IMR-90 (cell line): ENCODE measurements around the gene DISP2. TPM values are rescaled to one million over a fixed set of nuclear protein-coding genes. Genes with fewer than 3 reads are reported as not detected.

Source experiments
- ATAC-seq: fragments of 200-7000 bp; cut with Tn5 transposase; 2 replicates; pipeline ENCODE4 v1.9.1; 2020; ENCODE audit warnings: low read depth, mild to moderate bottlenecking, moderate library complexity
- BruUV-seq: library from RNA; stranded (reverse); fragments of 400-500 nt; replicated peaks from 2 replicates; lab custom pipeline; 2021; lab: Mats Ljungman, UMichigan
- CTCF ChIA-PET: fragments of 300-600 bp; formaldehyde crosslinking; extraction: SDS; loops from one replicate; lab custom pipeline; 2021; ENCODE audit warnings: antibody characterized with exemption; lab: Yijun Ruan, JAX
- POLR2A ChIA-PET: fragments of 300-600 bp; sonication (Branson Sonifier 250); formaldehyde crosslinking; loops from one replicate; lab custom pipeline; 2022; ENCODE audit warnings: antibody characterized with exemption; ENCODE audit not compliant: unreplicated experiment; lab: Charles Lee
- DNase-seq: peaks from one replicate; pipeline ENCODE4 v3.0.0; 2013
- H2AFZ ChIP-seq: replicated peaks from 2 replicates; pipeline ENCODE3; 2013; ENCODE audit warnings: low read length, mild to moderate bottlenecking; ENCODE audit not compliant: poor library complexity
- H2AK5ac ChIP-seq: 2 replicates; pipeline ENCODE4 v1.6.1; 2013; ENCODE audit warnings: low read depth, low read length, inconsistent platforms
- H2AK9ac ChIP-seq: replicated peaks from 2 replicates; pipeline ENCODE3; 2013; ENCODE audit warnings: mild to moderate bottlenecking, low read depth, low read length, moderate library complexity; ENCODE audit not compliant: poor library complexity
- H2BK120ac ChIP-seq: 2 replicates; pipeline ENCODE4 v1.6.1; 2013; ENCODE audit warnings: low read depth, low read length, inconsistent platforms
- H2BK15ac ChIP-seq: 3 replicates; pipeline ENCODE4 v1.6.1; 2013; ENCODE audit warnings: low read depth, low read length, inconsistent platforms
- H2BK20ac ChIP-seq: 2 replicates; pipeline ENCODE4 v1.6.1; 2013; ENCODE audit warnings: low read depth, mild to moderate bottlenecking, inconsistent platforms, low read length, moderate library complexity
- H2BK5ac ChIP-seq: 2 replicates; pipeline ENCODE4 v1.6.1; 2013; ENCODE audit warnings: mild to moderate bottlenecking, low read depth, low read length, inconsistent platforms; ENCODE audit not compliant: poor library complexity, severe bottlenecking
- H3K14ac ChIP-seq: replicated peaks from 2 replicates; pipeline ENCODE4 v1.6.1; 2013; ENCODE audit warnings: low read depth, low read length, inconsistent platforms
- H3K18ac ChIP-seq: 2 replicates; pipeline ENCODE4 v1.6.1; 2013; ENCODE audit warnings: low read depth, low read length, control low read depth
- H3K23ac ChIP-seq: 2 replicates; pipeline ENCODE4 v1.6.1; 2013; ENCODE audit warnings: low read depth, low read length, inconsistent platforms
- H3K27ac ChIP-seq: 2 replicates; pipeline ENCODE4 v1.5.1; 2013; ENCODE audit warnings: mild to moderate bottlenecking, control low read depth, low read length; ENCODE audit not compliant: insufficient read depth
- H3K27me3 ChIP-seq: 2 replicates; pipeline ENCODE4 v1.6.1; 2013; ENCODE audit warnings: low read length; ENCODE audit not compliant: control insufficient read depth, insufficient read depth
- H3K36me3 ChIP-seq: 2 replicates; pipeline ENCODE4 v1.6.1; 2013; ENCODE audit warnings: low read length, mixed read lengths; ENCODE audit not compliant: control insufficient read depth, insufficient read depth
- H3K4ac ChIP-seq: 2 replicates; pipeline ENCODE4 v1.6.1; 2013; ENCODE audit warnings: low read depth, low read length, inconsistent platforms
- H3K4me1 ChIP-seq: 2 replicates; pipeline ENCODE4 v1.6.1; 2013; ENCODE audit warnings: low read length, mixed read lengths; ENCODE audit not compliant: control insufficient read depth, insufficient read depth
- H3K4me2 ChIP-seq: 2 replicates; pipeline ENCODE4 v1.6.1; 2013; ENCODE audit warnings: low read depth, mild to moderate bottlenecking, control low read depth, low read length, moderate library complexity
- H3K4me3 ChIP-seq: 2 replicates; pipeline ENCODE4 v1.5.1; 2013; ENCODE audit warnings: low read depth, mild to moderate bottlenecking, control low read depth, low read length, moderate library complexity; ENCODE audit not compliant: insufficient read depth
- H3K56ac ChIP-seq: 2 replicates; pipeline ENCODE4 v1.6.1; 2013; ENCODE audit warnings: low read length, inconsistent platforms; ENCODE audit not compliant: insufficient read depth; ENCODE audit errors: extremely low read depth
- H3K79me1 ChIP-seq, 2 experiments: 2 replicates each; pipeline ENCODE4 v1.6.1; 2013; ENCODE audit warnings: low read length in 2 of 2, inconsistent platforms in 1 of 2, low read depth in 1 of 2
- H3K9ac ChIP-seq: 2 replicates; pipeline ENCODE4 v1.6.1; 2013; ENCODE audit warnings: low read depth, low read length, control low read depth
- H3K9me1 ChIP-seq: 2 replicates; pipeline ENCODE4 v1.6.1; 2013; ENCODE audit warnings: low read length, inconsistent platforms; ENCODE audit not compliant: insufficient read depth
- H3K9me3 ChIP-seq: 2 replicates; pipeline ENCODE4 v1.6.1; 2013; ENCODE audit warnings: low read length; ENCODE audit not compliant: control insufficient read depth, insufficient read depth
- H4K20me1 ChIP-seq: 2 replicates; pipeline ENCODE4 v1.6.1; 2013; ENCODE audit warnings: low read length, inconsistent platforms; ENCODE audit not compliant: insufficient read depth
- H4K5ac ChIP-seq: 2 replicates; pipeline ENCODE4 v1.6.1; 2013; ENCODE audit warnings: mild to moderate bottlenecking, low read depth, low read length, control low read depth
- H4K8ac ChIP-seq, 2 experiments: 2 replicates each; pipeline ENCODE4 v1.6.1; 2013; ENCODE audit warnings: low read depth in 2 of 2, low read length in 2 of 2, control low read depth in 1 of 2, inconsistent platforms in 1 of 2
- H4K91ac ChIP-seq: 2 replicates; pipeline ENCODE4 v1.6.1; 2013; ENCODE audit warnings: low read depth, low read length, inconsistent platforms; ENCODE audit not compliant: insufficient read depth
- CEBPB ChIP-seq: IDR thresholded peaks from 2 replicates; pipeline ENCODE4 v1.6.1; 2012; ENCODE audit warnings: low read depth, low read length, improper control_type of control experiment
- CHD1 ChIP-seq: IDR thresholded peaks from 2 replicates; pipeline ENCODE4 v1.6.1; 2012; ENCODE audit warnings: low read depth, low read length, improper control_type of control experiment
- CTCF ChIP-seq: conservative IDR thresholded peaks from 2 replicates; pipeline ENCODE4 v1.5.1; 2012; ENCODE audit warnings: mild to moderate bottlenecking, low read depth, low read length, improper control_type of control experiment
- ELK1 ChIP-seq: fragments of 150-350 bp; IDR thresholded peaks from 2 replicates; pipeline ENCODE4 v1.6.1; 2016; ENCODE audit warnings: low read depth, mild to moderate bottlenecking, low read length, moderate library complexity, borderline replicate concordance
- MAFK ChIP-seq: IDR thresholded peaks from 2 replicates; pipeline ENCODE4 v1.6.1; 2012; ENCODE audit warnings: low read depth, low read length, improper control_type of control experiment
- MAZ ChIP-seq: IDR thresholded peaks from 2 replicates; pipeline ENCODE4 v1.6.1; 2012; ENCODE audit warnings: low read depth, mild to moderate bottlenecking, low read length, improper control_type of control experiment, moderate library complexity, borderline replicate concordance
- MXI1 ChIP-seq: IDR thresholded peaks from 2 replicates; pipeline ENCODE4 v1.6.1; 2012; ENCODE audit warnings: low read depth, mild to moderate bottlenecking, low read length, moderate library complexity, borderline replicate concordance
- NFE2L2 ChIP-seq: fragments of 150-350 bp; IDR thresholded peaks from 2 replicates; pipeline ENCODE4 v1.6.1; 2016; ENCODE audit warnings: low read depth, mild to moderate bottlenecking, low read length
- RCOR1 ChIP-seq: IDR thresholded peaks from 2 replicates; pipeline ENCODE4 v1.6.1; 2012; ENCODE audit warnings: mild to moderate bottlenecking, low read length, improper control_type of control experiment; ENCODE audit not compliant: insufficient replicate concordance
- RFX5 ChIP-seq: IDR thresholded peaks from 2 replicates; pipeline ENCODE4 v1.8.0; 2012; ENCODE audit warnings: low read depth, mild to moderate bottlenecking, low read length, moderate library complexity
- SMC3 ChIP-seq: fragments of 150-350 bp; IDR thresholded peaks from 2 replicates; pipeline ENCODE4 v1.6.1; 2016; ENCODE audit warnings: low read depth, mild to moderate bottlenecking, antibody characterized with exemption, low read length, moderate library complexity
- USF2 ChIP-seq: fragments of 150-350 bp; IDR thresholded peaks from 2 replicates; pipeline ENCODE4 v1.6.1; 2017; ENCODE audit warnings: mild to moderate bottlenecking, antibody characterized with exemption, low read length, low read depth
- WGBS, 2 experiments: methylation state at CpG; one replicate each; pipeline versions ENCODE4 v1.1.5 to v1.1.7; 2013; ENCODE audit warnings: missing lambda C conversion rate in 2 of 2; ENCODE audit not compliant: insufficient read length in 1 of 2; ENCODE audit errors: extremely low coverage in 2 of 2; 5-methylcytosine and 5-hydroxymethylcytosine counted together
- dilution Hi-C: fragments of 300-500 bp; cut with HindIII; formaldehyde crosslinking; loops from one replicate; pipeline ENCODE4 v1.14.3; 2018; ENCODE audit warnings: low sequenced_read_pairs; ENCODE audit not compliant: unreplicated experiment
- in situ Hi-C: fragments of 300-500 bp; cut with MboI; formaldehyde crosslinking; loops from 3 replicates; pipeline ENCODE4 v1.14.3; 2019; ENCODE audit warnings: low sequenced_read_pairs, inconsistent platforms, mixed read lengths
- intact Hi-C: fragments of 100-400 bp; cut with micrococcal nuclease; formaldehyde crosslinking; loops from 2 replicates; pipeline ENCODE4 v1.10.0; 2022
- polyA plus RNA-seq, 3 experiments: library from polyadenylated mRNA; depleted of rRNA; stranded (reverse); fragments of >200 nt; gene quantifications; 2 replicates each; pipeline ENCODE4 v1.2.3, GENCODE V29; 2012; ENCODE audit warnings: low replicate concordance in 1 of 3
- total RNA-seq: library from RNA; depleted of rRNA; stranded (reverse); fragments of >200 nt; gene quantifications from 2 replicates; pipeline ENCODE4 v1.2.3, GENCODE V29; 2012

The DISP2 gene
- total and polyA plus RNA-seq, 2 of the 4 experiments (the other 2 are of a cell fraction): 0.34 to 0.36 TPM

- Histone ChIP-seq H4K8ac (no peak overlapping the region), H3K14ac (no peak overlapping the region), H3K9ac (no peak overlapping the region), H2BK5ac (no peak overlapping the region), H3K4me3 (no peak overlapping the region), H3K9me3 (no peaks in the 10 kb centered on the region), H3K4me2 (no peak overlapping the region), H3K4ac (no peak overlapping the region), H2AFZ (no peak overlapping the region), H3K79me1 (no peaks in the 10 kb centered on the region), H2AK5ac (no peak overlapping the region), H2BK15ac (no peak overlapping the region), H3K56ac (no peak overlapping the region), H3K18ac (no peak overlapping the region), H3K9me1 (no peaks in the 10 kb centered on the region), H4K91ac (no peak overlapping the region), H3K27me3 (peaks cover 43% of the 10 kb centered on the region), H4K20me1 (no peaks in the 10 kb centered on the region), H2BK20ac (no peak overlapping the region), H3K27ac (no peak overlapping the region), H2AK9ac (no peak overlapping the region), H3K36me3 (no peaks in the 10 kb centered on the region; the same call in 1 of the 2 replicates), H3K4me1 (no peaks in the 10 kb centered on the region; the same call in 1 of the 2 replicates), H4K5ac (no peak overlapping the region), H3K23ac (no peak overlapping the region), H2BK120ac (no peak overlapping the region)
- intact Hi-C loops: no loop called here
- no CpG with 5 or more reads among the region's 4 CpGs for WGBS, 2 experiments
- ATAC-seq: no peak
- dilution Hi-C loops: no loop called here
- no peak for TF ChIP-seq NFE2L2
- TF ChIP-seq MAZ: no peak
- no peak for TF ChIP-seq USF2
- TF ChIP-seq ELK1: no peak
- TF ChIP-seq MXI1: no peak
- TF ChIP-seq MAFK: no peak
- no peak for TF ChIP-seq RCOR1
- no peak for TF ChIP-seq RFX5
- TF ChIP-seq CEBPB: no peak
- no peak for TF ChIP-seq CHD1
- no peak for TF ChIP-seq CTCF
- TF ChIP-seq SMC3: no peak
- POLR2A ChIA-PET: no interaction called here
- BruUV-seq: no TSS peak
- no peak for DNase-seq
- CTCF ChIA-PET: interaction anchor here (0.6 kb wide), 1 partner anchor 8 kb away, joined by 3 read pairs; no protein-coding TSS in a partner anchor
- in situ Hi-C loops: loop anchor here (5.0 to 10.0 kb wide), 3 partner anchors 151 to 383 kb away; no protein-coding TSS in a partner anchor
Observed at GRCh38 chr15:40428185-40428584, 70.2 kb downstream of the DISP2 start.
